HL-60 (cell line): Measurements from ENCODE around the gene MED28.

ENCODE experiments used
- POLR2AphosphoS5 ChIP-seq: IDR thresholded peaks from 2 replicates; pipeline ENCODE4 v1.6.1; 2012; ENCODE audit warnings: low read depth
- REST ChIP-seq: IDR thresholded peaks from 2 replicates; pipeline ENCODE4 v1.6.1; 2012; ENCODE audit warnings: low read depth; ENCODE audit not compliant: insufficient replicate concordance
- TF ChIP-seq, protein P1 (sequence below): IDR thresholded peaks from one replicate; pipeline ENCODE4 v1.5.1; 2011; ENCODE audit warnings: low read length, control low read depth, inconsistent platforms; ENCODE audit not compliant: insufficient read depth

DNA sequence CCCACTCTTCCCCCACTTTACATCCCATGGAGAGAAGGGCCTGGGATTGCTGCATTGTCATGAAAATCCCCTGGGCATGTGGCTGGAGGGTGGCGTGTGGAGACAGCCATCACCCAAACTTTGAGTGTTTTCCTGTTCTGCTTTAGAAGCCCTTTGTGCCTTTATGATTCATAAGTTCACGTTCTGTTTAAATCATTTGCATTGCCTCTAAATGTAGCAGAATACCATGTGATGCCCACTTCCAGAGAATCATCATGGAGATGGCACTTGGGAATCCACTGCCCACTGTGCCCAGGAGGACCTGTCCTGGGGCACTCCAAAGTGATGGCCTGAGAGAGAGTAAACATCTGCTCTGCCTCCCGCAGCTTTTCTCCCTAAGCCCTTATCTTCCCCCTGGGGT is 52.8 kb downstream of the MED28 start:
- TF ChIP-seq POLR2AphosphoS5: no peak
- no peak for TF ChIP-seq REST
- TF ChIP-seq, protein P1, sequence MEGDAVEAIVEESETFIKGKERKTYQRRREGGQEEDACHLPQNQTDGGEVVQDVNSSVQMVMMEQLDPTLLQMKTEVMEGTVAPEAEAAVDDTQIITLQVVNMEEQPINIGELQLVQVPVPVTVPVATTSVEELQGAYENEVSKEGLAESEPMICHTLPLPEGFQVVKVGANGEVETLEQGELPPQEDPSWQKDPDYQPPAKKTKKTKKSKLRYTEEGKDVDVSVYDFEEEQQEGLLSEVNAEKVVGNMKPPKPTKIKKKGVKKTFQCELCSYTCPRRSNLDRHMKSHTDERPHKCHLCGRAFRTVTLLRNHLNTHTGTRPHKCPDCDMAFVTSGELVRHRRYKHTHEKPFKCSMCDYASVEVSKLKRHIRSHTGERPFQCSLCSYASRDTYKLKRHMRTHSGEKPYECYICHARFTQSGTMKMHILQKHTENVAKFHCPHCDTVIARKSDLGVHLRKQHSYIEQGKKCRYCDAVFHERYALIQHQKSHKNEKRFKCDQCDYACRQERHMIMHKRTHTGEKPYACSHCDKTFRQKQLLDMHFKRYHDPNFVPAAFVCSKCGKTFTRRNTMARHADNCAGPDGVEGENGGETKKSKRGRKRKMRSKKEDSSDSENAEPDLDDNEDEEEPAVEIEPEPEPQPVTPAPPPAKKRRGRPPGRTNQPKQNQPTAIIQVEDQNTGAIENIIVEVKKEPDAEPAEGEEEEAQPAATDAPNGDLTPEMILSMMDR: no peak
